Stimulated activated CD4-positive, alpha-beta T cell treated with anti-CD3 and anti-CD28 coated beads, TNF-alpha, amount 100 ng/mL, for 4 hours (primary cell): ENCODE data around the gene DNASE2.

Experiments
- DNase-seq, 3 experiments: peaks; one replicate each; pipeline ENCODE4 v3.0.0-alpha.2; 2020; ENCODE audit warnings: low read depth in 3 of 3

The DNASE2 gene

GRCh38 chr19:12886651-12886968, 5.4 kb upstream of the DNASE2 start:
- DNase-seq: no peak

GRCh38 chr19:12885749-12886650, 4.8 kb upstream of the DNASE2 start:
- no peak for DNase-seq

GRCh38 chr19:12884926-12885748, 3.9 kb upstream of the DNASE2 start:
- peak; percentile 79 to 82 (median 80) for DNase-seq

- no peak for DNase-seq
Measured at GRCh38 chr19:12884627-12884925, 3.3 kb upstream of the DNASE2 start.

- no peak for DNase-seq
Measured at GRCh38 chr19:12884202-12884601, 3.0 kb upstream of the DNASE2 start.

- no peak for DNase-seq
Measured at GRCh38 chr19:12882589-12882988, 1.3 kb upstream of the DNASE2 start.

GRCh38 chr19:12880551-12881171, 588 bp downstream of the DNASE2 start:
- DNase-seq: no peak

- no peak for DNase-seq
Measured at GRCh38 chr19:12875086-12875485, 6.2 kb downstream of the DNASE2 start.

GRCh38 chr19:12873891-12874745, 7.1 kb downstream of the DNASE2 start:
- DNase-seq: no peak

GRCh38 chr19:12872941-12873890, 8.0 kb downstream of the DNASE2 start:
- no peak for DNase-seq

GRCh38 chr19:12872255-12872654, 9.0 kb downstream of the DNASE2 start:
- no peak for DNase-seq

- no peak for DNase-seq
Measured at GRCh38 chr19:12871681-12872080, 9.6 kb downstream of the DNASE2 start.

- no peak for DNase-seq
Measured at GRCh38 chr19:12868540-12869112, 12.6 kb downstream of the DNASE2 start.

- DNase-seq: peak; percentile 34 to 50 (median 45)
Measured at GRCh38 chr19:12867120-12868099, 13.8 kb downstream of the DNASE2 start.

GRCh38 chr19:12866416-12867119, 14.7 kb downstream of the DNASE2 start:
- DNase-seq: no peak

GRCh38 chr19:12865746-12866415, 15.4 kb downstream of the DNASE2 start:
- DNase-seq: no peak
